ENCODE data around the gene PACSIN2.

- TF ChIP-seq CTCF (IDR thresholded peaks at IDR 0.05; ENCODE audit: low read depth, low read length, poor library complexity, severe bottlenecking) (no peak), EZH2phosphoT487 (IDR thresholded peaks at IDR 0.05; ENCODE audit: borderline replicate concordance, low read length) (no peak)
Measured at GRCh38 chr22:42860968-42861367, 154.0 kb downstream of the PACSIN2 start.

All from DOHH2 (cell line).